ENCODE measurements around the gene FREM1.

- no peak for TF ChIP-seq CTCF (IDR thresholded peaks at IDR 0.05; ENCODE audit: low read length)
- no peak for TF ChIP-seq EZH2 (IDR thresholded peaks at IDR 0.05; ENCODE audit: borderline replicate concordance, low read length)
Observed at GRCh38 chr9:14907360-14907685, 2.9 kb downstream of the FREM1 start.
